OCI-LY7 (cell line): Measurements from ENCODE around the gene C19orf85. TPM values are rescaled to one million over a fixed set of nuclear protein-coding genes. Genes with fewer than 3 reads are reported as not detected.

Experiments used
- BruUV-seq: library from RNA; stranded (reverse); fragments of 400-500 nt; replicated peaks from 2 replicates; lab custom pipeline; 2021; lab: Mats Ljungman, UMichigan
- CTCF ChIA-PET: fragments of 300-600 bp; sonication (Branson Sonifier 250); formaldehyde crosslinking; loops from one replicate; lab custom pipeline; 2022; ENCODE audit warnings: antibody characterized with exemption; ENCODE audit not compliant: unreplicated experiment; lab: Charles Lee
- POLR2A ChIA-PET: fragments of 300-600 bp; sonication (Branson Sonifier 250); formaldehyde crosslinking; loops from one replicate; lab custom pipeline; 2022; ENCODE audit warnings: antibody characterized with exemption; lab: Charles Lee
- DNase-seq: peaks from one replicate; pipeline ENCODE4 v3.0.0-alpha.2; 2015; ENCODE audit warnings: low spot score
- H2AFZ ChIP-seq: fragments of 200-600 bp; sonication (generic), shearing (Covaris generic); 2 replicates; pipeline ENCODE4 v1.6.1; 2014; ENCODE audit warnings: mild to moderate bottlenecking, antibody characterized with exemption, low read length, moderate library complexity
- H3K27ac ChIP-seq: fragments of 200-600 bp; sonication (generic); 2 replicates; pipeline ENCODE4 v1.5.1; 2014; ENCODE audit warnings: mixed run types, low read depth, mild to moderate bottlenecking, moderate library complexity, low read length, inconsistent platforms; ENCODE audit not compliant: poor library complexity, severe bottlenecking
- H3K36me3 ChIP-seq: fragments of 200-600 bp; sonication (generic); 2 replicates; pipeline ENCODE4 v1.6.1; 2014; ENCODE audit warnings: mild to moderate bottlenecking, antibody characterized with exemption, low read length, moderate library complexity, mixed read lengths; ENCODE audit not compliant: insufficient read depth
- H3K4me1 ChIP-seq: fragments of 200-600 bp; sonication (generic); 2 replicates; pipeline ENCODE4 v1.5.1; 2014; ENCODE audit warnings: mild to moderate bottlenecking, low read length; ENCODE audit not compliant: insufficient read depth, poor library complexity, severe bottlenecking
- H3K4me2 ChIP-seq: fragments of 200-600 bp; sonication (generic); 2 replicates; pipeline ENCODE4 v1.6.1; 2014; ENCODE audit warnings: mild to moderate bottlenecking, low read length
- H3K4me3 ChIP-seq: fragments of 200-600 bp; sonication (generic); 2 replicates; pipeline ENCODE4 v1.5.1; 2014; ENCODE audit warnings: mild to moderate bottlenecking, low read depth, low read length; ENCODE audit not compliant: poor library complexity, severe bottlenecking
- H3K79me2 ChIP-seq: fragments of 200-600 bp; sonication (generic); 2 replicates; pipeline ENCODE4 v1.6.1; 2016; ENCODE audit warnings: low read depth, mild to moderate bottlenecking, low read length, moderate library complexity, mixed read lengths; ENCODE audit not compliant: insufficient read depth
- H3K9me2 ChIP-seq: fragments of 200-600 bp; sonication (generic); 2 replicates; pipeline ENCODE4 v1.6.1; 2016; ENCODE audit warnings: mild to moderate bottlenecking, low read length, mixed read lengths; ENCODE audit not compliant: insufficient read depth
- H3K9me3 ChIP-seq: fragments of 200-600 bp; sonication (generic); 2 replicates; pipeline ENCODE4 v1.6.1; 2014; ENCODE audit warnings: mild to moderate bottlenecking, mixed run types, low read length, mixed read lengths
- H4K20me1 ChIP-seq: fragments of 200-600 bp; sonication (generic); 2 replicates; pipeline ENCODE4 v1.6.1; 2014; ENCODE audit warnings: mild to moderate bottlenecking, antibody characterized with exemption, low read length, moderate library complexity, mixed read lengths; ENCODE audit not compliant: insufficient read depth
- CTCF ChIP-seq: fragments of 200-600 bp; sonication (generic); conservative IDR thresholded peaks from 2 replicates; pipeline ENCODE4 v1.5.1; 2014; ENCODE audit warnings: mild to moderate bottlenecking, antibody characterized with exemption, low read length, moderate library complexity, mixed read lengths
- EZH2phosphoT487 ChIP-seq: fragments of 200-600 bp; sonication (generic); IDR thresholded peaks from 2 replicates; pipeline ENCODE4 v1.6.1; 2018; ENCODE audit warnings: low read depth, borderline replicate concordance, mild to moderate bottlenecking, mixed run types, antibody characterized with exemption, low read length, moderate library complexity, mixed read lengths
- intact Hi-C: fragments of 100-400 bp; cut with micrococcal nuclease; formaldehyde crosslinking; loops from one replicate; pipeline ENCODE4 v1.10.0; 2022; ENCODE audit not compliant: unreplicated experiment
- total RNA-seq, 2 experiments: library from RNA; depleted of rRNA in 1 of 2; stranded (reverse); fragments of >200 nt in 1 of 2; shearing (Covaris generic) in 1 of 2; gene quantifications; 2 replicates each; pipeline ENCODE4 v1.2.3, GENCODE V29; 2014 to 2022

The C19orf85 gene
- total RNA-seq, 2 experiments from 2014 or later, result not detected

- no TSS peak for BruUV-seq
- ChIA-PET CTCF (no interaction called here), POLR2A (interaction anchor here (0.6 kb wide), 1 partner anchor 57 kb away, joined by 4 read pairs; no protein-coding TSS in a partner anchor)
- Histone ChIP-seq H3K4me3 (no peak overlapping the region), H2AFZ (no peak overlapping the region), H3K9me3 (no peaks in the 10 kb centered on the region), H3K36me3 (no peaks in the 10 kb centered on the region), H3K27ac (no peak overlapping the region), H3K4me2 (no peak overlapping the region), H3K79me2 (peaks cover 2% of the 10 kb centered on the region; the same call in 1 of the 2 replicates), H3K9me2 (no peaks in the 10 kb centered on the region), H4K20me1 (no peaks in the 10 kb centered on the region), H3K4me1 (peaks cover 13% of the 10 kb centered on the region)
- DNase-seq, result no peak
- intact Hi-C loops, result no loop called here
- TF ChIP-seq EZH2phosphoT487, result no peak
- TF ChIP-seq CTCF, result no peak
Observed at GRCh38 chr19:55465460-55466240, 1.1 kb upstream of the C19orf85 start.

DNA sequence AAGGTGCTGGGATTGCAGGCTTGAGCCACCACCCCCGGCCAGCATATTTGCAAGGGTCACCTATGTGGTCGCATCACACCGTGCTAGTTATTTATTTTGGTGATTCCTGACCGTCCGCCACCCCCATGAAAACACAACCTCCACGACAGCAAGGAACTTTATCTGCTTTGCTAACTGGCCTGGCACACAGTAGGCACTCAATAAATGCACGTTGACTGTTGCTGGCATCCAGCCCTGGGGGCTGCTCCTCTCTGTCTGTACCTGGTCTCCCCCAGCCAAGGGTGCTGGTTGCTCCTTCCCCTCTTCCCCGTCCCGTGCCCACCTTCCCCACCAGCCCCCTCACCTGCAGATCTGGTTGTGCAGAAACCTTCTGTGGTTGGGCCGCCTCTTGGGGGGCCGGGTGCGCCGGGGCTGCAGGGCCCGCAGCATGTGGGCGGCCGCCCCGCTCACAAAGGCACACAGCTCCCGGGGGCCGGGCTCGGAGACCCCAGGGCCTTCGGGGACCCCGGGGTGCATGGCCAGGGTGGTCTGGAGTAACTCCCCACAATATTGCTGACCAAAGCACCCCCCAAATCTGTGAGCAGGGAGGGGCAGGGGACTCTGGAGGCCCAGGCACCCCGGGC lies 401 bp downstream of the C19orf85 start:
- peaks cover 8% of the 10 kb centered on the region; the same call in 1 of the 2 replicates for H3K79me2 ChIP-seq
- no peaks in the 10 kb centered on the region for H3K9me2 ChIP-seq
- no peak overlapping the region for H3K4me3 ChIP-seq
- no peak overlapping the region for H3K27ac ChIP-seq
- no peaks in the 10 kb centered on the region for H3K36me3 ChIP-seq
- no peak overlapping the region for H3K4me2 ChIP-seq
- H4K20me1 ChIP-seq, result no peaks in the 10 kb centered on the region
- POLR2A ChIA-PET, result no interaction called here
- DNase-seq, result no peak
- H3K9me3 ChIP-seq, result no peaks in the 10 kb centered on the region
- H3K4me1 ChIP-seq, result peaks cover 19% of the 10 kb centered on the region
- BruUV-seq, result no TSS peak
- TF ChIP-seq CTCF (no peak), EZH2phosphoT487 (no peak)
- CTCF ChIA-PET, result no interaction called here
- intact Hi-C loops, result no loop called here
- H2AFZ ChIP-seq, result no peak overlapping the region

DNA sequence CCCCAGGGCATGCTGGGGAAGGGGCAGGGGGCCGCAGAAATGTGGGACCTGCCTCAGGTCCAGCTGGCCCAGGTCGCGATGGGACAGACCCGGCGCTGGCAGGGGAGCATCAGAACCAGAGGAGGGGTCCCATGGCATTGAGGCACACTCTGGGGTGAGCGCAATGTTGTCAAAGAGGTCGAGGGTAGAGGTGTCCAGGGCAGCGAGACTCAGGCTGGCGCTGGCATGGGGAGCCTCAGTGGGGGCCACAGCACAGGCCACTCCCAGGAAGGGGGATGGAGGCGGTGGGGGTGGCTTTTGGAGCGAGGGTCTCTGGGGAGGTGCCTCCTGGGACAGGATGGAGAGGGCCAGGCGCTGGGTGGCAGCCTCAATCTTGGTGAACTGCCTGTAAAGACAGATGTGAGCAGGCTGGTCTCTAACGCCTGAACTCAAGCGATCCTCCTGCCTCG lies 944 bp downstream of the C19orf85 start:
- CTCF ChIA-PET, result no interaction called here
- no peak for DNase-seq
- BruUV-seq, result no TSS peak

More for the DNA sequence above, 944 bp downstream of the C19orf85 start:
- TF ChIP-seq CTCF, result no peak
- no peak for TF ChIP-seq EZH2phosphoT487
- Histone ChIP-seq H3K36me3 (no peaks in the 10 kb centered on the region), H3K27ac (no peak overlapping the region), H3K79me2 (peaks cover 8% of the 10 kb centered on the region; the same call in 1 of the 2 replicates), H3K4me2 (no peak overlapping the region), H3K9me3 (no peaks in the 10 kb centered on the region), H3K4me3 (no peak overlapping the region), H3K9me2 (no peaks in the 10 kb centered on the region), H3K4me1 (peaks cover 19% of the 10 kb centered on the region), H4K20me1 (no peaks in the 10 kb centered on the region), H2AFZ (no peak overlapping the region)
- POLR2A ChIA-PET, result no interaction called here
- intact Hi-C loops, result no loop called here
